HCEC 1CT (cell line): Measurements from ENCODE around the gene TMPRSS12.
A peak's percentile ranks its signal among the peaks of the same experiment; 100 is the strongest.
"Not testable (repeated sequence)": the region's sequence is repeated elsewhere in the genome, so short reads cannot be mapped to it uniquely, and the experiment has no call there.

ENCODE experiments used
- DNase-seq: peaks from one replicate; pipeline ENCODE4 v3.0.0-alpha.2; 2017

TMPRSS12 gene

GRCh38 chr12:50842637-50843493 is at the start of gene TMPRSS12:
Gene TMPRSS12 (plus strand): TSS chr12:50842926. CDS start chr12:50842965, 39 bp downstream.
- DNase-seq, result no peak

- DNase-seq, result no peak
Measured at GRCh38 chr12:50799908-50800307, 42.8 kb upstream of the TMPRSS12 start.

- peak; percentile 31 for DNase-seq
Measured at GRCh38 chr12:50803230-50803875, 39.4 kb upstream of the TMPRSS12 start.

GRCh38 chr12:50806176-50806575 is 36.5 kb upstream of the TMPRSS12 start:
- no peak for DNase-seq

- DNase-seq, result not testable (repeated sequence)
Measured at GRCh38 chr12:50809131-50809530, 33.6 kb upstream of the TMPRSS12 start.

GRCh38 chr12:50814921-50815320 is 27.8 kb upstream of the TMPRSS12 start:
- not testable (repeated sequence) for DNase-seq

- no peak for DNase-seq
Measured at GRCh38 chr12:50820177-50820576, 22.5 kb upstream of the TMPRSS12 start.

GRCh38 chr12:50822082-50822481 is 20.6 kb upstream of the TMPRSS12 start:
- no peak for DNase-seq

- DNase-seq, result not testable (repeated sequence)
Measured at GRCh38 chr12:50823724-50824123, 19.0 kb upstream of the TMPRSS12 start.

- DNase-seq, result no peak
Measured at GRCh38 chr12:50824914-50825313, 17.8 kb upstream of the TMPRSS12 start.

- peak; percentile 75 for DNase-seq
Measured at GRCh38 chr12:50825372-50825838, 17.3 kb upstream of the TMPRSS12 start.

- DNase-seq, result no peak
Measured at GRCh38 chr12:50828121-50828520, 14.6 kb upstream of the TMPRSS12 start.

GRCh38 chr12:50828886-50829285 is 13.8 kb upstream of the TMPRSS12 start:
- DNase-seq, result no peak

- not testable (repeated sequence) for DNase-seq
Measured at GRCh38 chr12:50833801-50834200, 8.9 kb upstream of the TMPRSS12 start.

- DNase-seq, result no peak
Measured at GRCh38 chr12:50839042-50839441, 3.7 kb upstream of the TMPRSS12 start.

GRCh38 chr12:50840809-50841487 is 1.8 kb upstream of the TMPRSS12 start:
- DNase-seq, result no peak

GRCh38 chr12:50841716-50842531 is 802 bp upstream of the TMPRSS12 start:
- no peak for DNase-seq

GRCh38 chr12:50845021-50845647 is 2.4 kb downstream of the TMPRSS12 start:
- peak; percentile 18 for DNase-seq

- no peak for DNase-seq
Measured at GRCh38 chr12:50848963-50849362, 6.2 kb downstream of the TMPRSS12 start.

GRCh38 chr12:50855218-50855617 is 12.5 kb downstream of the TMPRSS12 start:
- DNase-seq, result not testable (repeated sequence)

GRCh38 chr12:50855679-50856078 is 13.0 kb downstream of the TMPRSS12 start:
- DNase-seq, result not testable (repeated sequence)
